ENCODE results near the gene TTLL7.

- no peak for TF ChIP-seq CTCF (IDR thresholded peaks at IDR 0.05; ENCODE audit: insufficient read depth, low read length, poor library complexity, severe bottlenecking)
- no peak for TF ChIP-seq EZH2phosphoT487 (conservative IDR thresholded peaks at IDR 0.05; ENCODE audit: low read length)
Observed at GRCh38 chr1:83934550-83934949, 64.4 kb downstream of the TTLL7 start.
